ENCODE results near the gene PREX1. TPM values are rescaled to one million over a fixed set of nuclear protein-coding genes. Genes with fewer than 3 reads are reported as not detected.

Gene PREX1
- polyA plus RNA-seq, 1 experiment: 1.3 TPM

- TF ChIP-seq, protein P1, sequence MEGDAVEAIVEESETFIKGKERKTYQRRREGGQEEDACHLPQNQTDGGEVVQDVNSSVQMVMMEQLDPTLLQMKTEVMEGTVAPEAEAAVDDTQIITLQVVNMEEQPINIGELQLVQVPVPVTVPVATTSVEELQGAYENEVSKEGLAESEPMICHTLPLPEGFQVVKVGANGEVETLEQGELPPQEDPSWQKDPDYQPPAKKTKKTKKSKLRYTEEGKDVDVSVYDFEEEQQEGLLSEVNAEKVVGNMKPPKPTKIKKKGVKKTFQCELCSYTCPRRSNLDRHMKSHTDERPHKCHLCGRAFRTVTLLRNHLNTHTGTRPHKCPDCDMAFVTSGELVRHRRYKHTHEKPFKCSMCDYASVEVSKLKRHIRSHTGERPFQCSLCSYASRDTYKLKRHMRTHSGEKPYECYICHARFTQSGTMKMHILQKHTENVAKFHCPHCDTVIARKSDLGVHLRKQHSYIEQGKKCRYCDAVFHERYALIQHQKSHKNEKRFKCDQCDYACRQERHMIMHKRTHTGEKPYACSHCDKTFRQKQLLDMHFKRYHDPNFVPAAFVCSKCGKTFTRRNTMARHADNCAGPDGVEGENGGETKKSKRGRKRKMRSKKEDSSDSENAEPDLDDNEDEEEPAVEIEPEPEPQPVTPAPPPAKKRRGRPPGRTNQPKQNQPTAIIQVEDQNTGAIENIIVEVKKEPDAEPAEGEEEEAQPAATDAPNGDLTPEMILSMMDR (IDR thresholded peaks at IDR 0.05; ENCODE audit: insufficient read depth, low read depth, low read length): no peak
- ChIA-PET POLR2A (no interaction called here), CTCF (no interaction called here)
- no peak for DNase-seq (ENCODE audit: low read depth)
- H3K36me3 ChIP-seq (ENCODE audit: control insufficient read depth, insufficient read depth, low read length): no peaks in the 10 kb centered on the region
- no peak overlapping the region for H3K4me3 ChIP-seq (ENCODE audit: low read depth, low read length)
- no peaks in the 10 kb centered on the region for H3K27me3 ChIP-seq (ENCODE audit: control insufficient read depth, insufficient read depth, low read length)
Measured at GRCh38 chr20:48794816-48795457, 32.9 kb downstream of the PREX1 start.

GRCh38 chr20:48794360-48794759 is 33.4 kb downstream of the PREX1 start:
- ChIA-PET CTCF (no interaction called here), POLR2A (no interaction called here)

GRCh38 chr20:48793776-48794175 is 34.0 kb downstream of the PREX1 start:
- H3K27me3 ChIP-seq (ENCODE audit: control insufficient read depth, insufficient read depth, low read length): no peaks in the 10 kb centered on the region
- no peak overlapping the region for H3K4me3 ChIP-seq (ENCODE audit: low read depth, low read length)
- H3K36me3 ChIP-seq (ENCODE audit: control insufficient read depth, insufficient read depth, low read length): no peaks in the 10 kb centered on the region
- CTCF ChIA-PET: no interaction called here
- TF ChIP-seq, protein P1 (IDR thresholded peaks at IDR 0.05; ENCODE audit: insufficient read depth, low read depth, low read length): no peak
- no peak for DNase-seq (ENCODE audit: low read depth)
- POLR2A ChIA-PET: no interaction called here

More at GRCh38 chr20:48794360-48794759, 33.4 kb downstream of the PREX1 start:
- H3K4me3 ChIP-seq (ENCODE audit: low read depth, low read length): no peak overlapping the region
- H3K36me3 ChIP-seq (ENCODE audit: control insufficient read depth, insufficient read depth, low read length): no peaks in the 10 kb centered on the region
- TF ChIP-seq, protein P1 (IDR thresholded peaks at IDR 0.05; ENCODE audit: insufficient read depth, low read depth, low read length): no peak
- no peak for DNase-seq (ENCODE audit: low read depth)
- H3K27me3 ChIP-seq (ENCODE audit: control insufficient read depth, insufficient read depth, low read length): no peaks in the 10 kb centered on the region

DNA sequence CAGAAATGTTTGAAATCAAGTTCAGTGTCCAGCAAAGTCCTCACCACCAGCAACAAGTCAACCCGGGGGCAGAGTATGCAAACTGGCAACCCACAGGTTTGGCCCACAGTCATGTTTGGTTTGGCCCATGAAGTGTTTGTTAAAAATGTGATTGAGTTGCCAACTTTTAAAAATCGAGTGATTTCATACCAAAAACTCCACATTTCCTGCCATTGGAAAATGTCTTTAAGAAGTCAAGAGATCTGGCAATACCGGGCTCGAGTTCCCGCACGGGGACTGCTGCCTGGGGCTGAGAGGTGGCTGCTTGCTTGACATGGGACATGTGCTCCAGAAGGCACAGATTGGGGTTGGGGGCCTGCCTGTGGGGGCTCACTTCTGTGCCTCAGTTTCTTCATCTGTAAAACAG is 36.1 kb downstream of the PREX1 start:
- POLR2A ChIA-PET: no interaction called here
- peak; percentile 26 for DNase-seq (ENCODE audit: low read depth)
- H3K4me3 ChIP-seq (ENCODE audit: low read depth, low read length): no peak overlapping the region
- TF ChIP-seq, protein P1 (IDR thresholded peaks at IDR 0.05; ENCODE audit: insufficient read depth, low read depth, low read length): no peak
- no peaks in the 10 kb centered on the region for H3K36me3 ChIP-seq (ENCODE audit: control insufficient read depth, insufficient read depth, low read length)
- CTCF ChIA-PET: interaction anchor here (1.3 kb wide), 1 partner anchor 135 kb away, joined by 3 read pairs; no protein-coding TSS in a partner anchor
- no peaks in the 10 kb centered on the region for H3K27me3 ChIP-seq (ENCODE audit: control insufficient read depth, insufficient read depth, low read length)

- POLR2A ChIA-PET: no interaction called here
- DNase-seq (ENCODE audit: low read depth): no peak
- no peaks in the 10 kb centered on the region for H3K27me3 ChIP-seq (ENCODE audit: control insufficient read depth, insufficient read depth, low read length)
- H3K36me3 ChIP-seq (ENCODE audit: control insufficient read depth, insufficient read depth, low read length): no peaks in the 10 kb centered on the region
- no peak overlapping the region for H3K4me3 ChIP-seq (ENCODE audit: low read depth, low read length)
- CTCF ChIA-PET: interaction anchor here (0.6 to 1.0 kb wide), 2 partner anchors 116 to 133 kb away, joined by 3 read pairs; no protein-coding TSS in a partner anchor
- TF ChIP-seq, protein P1 (IDR thresholded peaks at IDR 0.05; ENCODE audit: insufficient read depth, low read depth, low read length): no peak
Measured at GRCh38 chr20:48791014-48791413, 36.8 kb downstream of the PREX1 start.

Data from BJ (cell line).